Body of pancreas (tissue), 4 donors: Measurements from ENCODE around the gene GPRIN1. TPM values are rescaled to one million over a fixed set of nuclear protein-coding genes. Genes with fewer than 3 reads are reported as not detected.
"Not testable (repeated sequence)": the region's sequence is repeated elsewhere in the genome, so short reads cannot be mapped to it uniquely, and the experiment has no call there.

Experiments used
- ATAC-seq: fragments of 150-250 bp; one replicate; pipeline ENCODE4 v1.9.1; 2016
- DNase-seq, 4 donors: peaks; one replicate each; pipeline ENCODE4 v3.0.0-alpha.2; 2019
- H3K27ac ChIP-seq, 4 donors: fragments of 200-600 bp; sonication (generic); 1 replicate in 3 of 4; 2 replicates in 1 of 4; pipeline versions ENCODE4 v1.5.1 to v1.6.1; 2016 to 2019; ENCODE audit warnings: mild to moderate bottlenecking in 1 of 4, mixed read lengths in 1 of 4, moderate library complexity in 1 of 4
- H3K27me3 ChIP-seq, 2 donors: fragments of 200-600 bp; sonication (generic); one replicate each; pipeline ENCODE4 v1.6.0; 2016; ENCODE audit warnings: mild to moderate bottlenecking in 1 of 2
- H3K36me3 ChIP-seq, 2 donors: fragments of 200-600 bp; sonication (generic); replicated peaks in 1 of 2; 2 replicates each; pipeline ENCODE4 v1.5.1; 2016; ENCODE audit warnings: low read depth in 2 of 2; ENCODE audit not compliant: insufficient read depth in 1 of 2
- H3K4me1 ChIP-seq: fragments of 200-600 bp; sonication (generic); one replicate; pipeline ENCODE4 v1.6.0; 2016
- H3K4me3 ChIP-seq, 2 donors: fragments of 200-600 bp; sonication (generic); 1 replicate in 1 of 2; 2 replicates in 1 of 2; pipeline ENCODE4 v1.5.1; 2016 to 2019
- H3K9me3 ChIP-seq, 3 donors: fragments of 200-600 bp; sonication (generic); 1 replicate in 2 of 3; 2 replicates in 1 of 3; pipeline ENCODE4 v1.5.1; 2016
- POLR2A ChIP-seq, 3 donors: fragments of 450-650 bp; IDR thresholded peaks; one replicate each; pipeline ENCODE4 v1.6.1; 2016; ENCODE audit warnings: antibody characterized with exemption in 3 of 3, mild to moderate bottlenecking in 2 of 3
- WGBS, 2 donors: methylation state at CpG; one replicate each; pipeline ENCODE4 v1.1.5; 2017; 5-methylcytosine and 5-hydroxymethylcytosine counted together
- intact Hi-C: fragments of 100-400 bp; cut with DNase I; formaldehyde crosslinking; loops from one replicate; pipeline ENCODE4 v1.15.1; 2023
- total RNA-seq, 2 donors: library from RNA; depleted of rRNA; stranded (reverse); fragments of >200 nt; gene quantifications; one replicate each; pipeline ENCODE4 v1.1.0, GENCODE V29; 2016
- TF ChIP-seq, protein P1 (sequence below), 7 experiments: fragments of 450-650 bp in 4 of 7; fragments of 200-600 bp in 3 of 7; sonication (generic) in 3 of 7; IDR thresholded peaks; one replicate each; pipeline ENCODE4 v1.5.1; 2016 to 2019; ENCODE audit warnings: antibody characterized with exemption in 7 of 7

Gene GPRIN1
- total RNA-seq, 2 donors from 2014 or later, result 0.26 to 1.3 TPM

- 31 to 44% methylated on average over 5 of the region's 5 CpGs for WGBS, 2 donors
- DNase-seq, result no peak
- Histone ChIP-seq H3K27ac (no peak overlapping the region), H3K4me1 (no peaks in the 10 kb centered on the region), H3K4me3 (no peak overlapping the region), H3K9me3 (no peaks in the 10 kb centered on the region), H3K27me3 (no peaks in the 10 kb centered on the region), H3K36me3 (no peaks in the 10 kb centered on the region)
- no peak for ATAC-seq
- TF ChIP-seq POLR2A (IDR thresholded peaks at IDR 0.05), result no peak
- TF ChIP-seq, protein P1, sequence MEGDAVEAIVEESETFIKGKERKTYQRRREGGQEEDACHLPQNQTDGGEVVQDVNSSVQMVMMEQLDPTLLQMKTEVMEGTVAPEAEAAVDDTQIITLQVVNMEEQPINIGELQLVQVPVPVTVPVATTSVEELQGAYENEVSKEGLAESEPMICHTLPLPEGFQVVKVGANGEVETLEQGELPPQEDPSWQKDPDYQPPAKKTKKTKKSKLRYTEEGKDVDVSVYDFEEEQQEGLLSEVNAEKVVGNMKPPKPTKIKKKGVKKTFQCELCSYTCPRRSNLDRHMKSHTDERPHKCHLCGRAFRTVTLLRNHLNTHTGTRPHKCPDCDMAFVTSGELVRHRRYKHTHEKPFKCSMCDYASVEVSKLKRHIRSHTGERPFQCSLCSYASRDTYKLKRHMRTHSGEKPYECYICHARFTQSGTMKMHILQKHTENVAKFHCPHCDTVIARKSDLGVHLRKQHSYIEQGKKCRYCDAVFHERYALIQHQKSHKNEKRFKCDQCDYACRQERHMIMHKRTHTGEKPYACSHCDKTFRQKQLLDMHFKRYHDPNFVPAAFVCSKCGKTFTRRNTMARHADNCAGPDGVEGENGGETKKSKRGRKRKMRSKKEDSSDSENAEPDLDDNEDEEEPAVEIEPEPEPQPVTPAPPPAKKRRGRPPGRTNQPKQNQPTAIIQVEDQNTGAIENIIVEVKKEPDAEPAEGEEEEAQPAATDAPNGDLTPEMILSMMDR (IDR thresholded peaks at IDR 0.05), result no peak
- intact Hi-C loops, result no loop called here
These were observed 50.3 kb downstream of the GPRIN1 start for GRCh38 chr5:176559683-176560082.

GRCh38 chr5:176557846-176558245, 52.1 kb downstream of the GPRIN1 start:
- 93 to 94% methylated on average over 13 of the region's 13 CpGs for WGBS, 2 donors
- Histone ChIP-seq H3K4me1 (no peaks in the 10 kb centered on the region), H3K27me3 (no peaks in the 10 kb centered on the region), H3K27ac (no peak overlapping the region), H3K4me3 (no peak overlapping the region), H3K9me3 (no peaks in the 10 kb centered on the region), H3K36me3 (no peaks in the 10 kb centered on the region)
- ATAC-seq (no peak), DNase-seq (no peak)
- TF ChIP-seq, protein P1 (IDR thresholded peaks at IDR 0.05), result no peak
- no peak for TF ChIP-seq POLR2A (IDR thresholded peaks at IDR 0.05)
- intact Hi-C loops, result no loop called here

GRCh38 chr5:176553260-176554085, 56.5 kb downstream of the GPRIN1 start:
- Histone ChIP-seq H3K36me3 (no peaks in the 10 kb centered on the region), H3K27ac (no peak overlapping the region), H3K9me3 (no peaks in the 10 kb centered on the region), H3K27me3 (no peaks in the 10 kb centered on the region), H3K4me3 (no peak overlapping the region), H3K4me1 (no peaks in the 10 kb centered on the region)
- intact Hi-C loops, result no loop called here
- TF ChIP-seq, protein P1 (IDR thresholded peaks at IDR 0.05), result no peak
- no peak for TF ChIP-seq POLR2A (IDR thresholded peaks at IDR 0.05)
- 40 to 56% methylated on average over 14 to 18 of the region's 18 CpGs for WGBS, 2 donors
- DNase-seq, result no peak
- ATAC-seq, result peak; percentile 27

- Histone ChIP-seq H3K4me3 (no peak overlapping the region), H3K9me3 (no peaks in the 10 kb centered on the region), H3K27me3 (no peaks in the 10 kb centered on the region), H3K27ac (no peak overlapping the region), H3K4me1 (no peaks in the 10 kb centered on the region), H3K36me3 (no peaks in the 10 kb centered on the region)
- 70 to 76% methylated on average over 10 to 11 of the region's 11 CpGs for WGBS, 2 donors
- TF ChIP-seq, protein P1 (IDR thresholded peaks at IDR 0.05), result no peak
- no peak for DNase-seq
- no peak for ATAC-seq
- intact Hi-C loops, result no loop called here
These were observed 57.6 kb downstream of the GPRIN1 start for GRCh38 chr5:176552332-176552869.

GRCh38 chr5:176550937-176551336, 59.0 kb downstream of the GPRIN1 start:
- H3K4me1 ChIP-seq, intact Hi-C loops, H3K9me3 ChIP-seq, DNase-seq, H3K27me3 ChIP-seq, ATAC-seq, H3K36me3 ChIP-seq, H3K27ac ChIP-seq, H3K4me3 ChIP-seq: not testable (repeated sequence)
- WGBS, 2 donors, result 74 to 80% methylated on average over 10 to 11 of the region's 11 CpGs
